HCT116 (cell line): ENCODE data around the gene KRT78. TPM values are rescaled to one million over a fixed set of nuclear protein-coding genes. Genes with fewer than 3 reads are reported as not detected.

Source experiments
- ATAC-seq: fragments of 200-7000 bp; cut with Tn5 transposase; 2 replicates; pipeline ENCODE4 v1.9.1; 2020; ENCODE audit warnings: mild to moderate bottlenecking, moderate library complexity
- BruUV-seq: library from RNA; stranded (reverse); fragments of 400-500 nt; replicated peaks from 2 replicates; lab custom pipeline; 2021; lab: Mats Ljungman, UMichigan
- CTCF ChIA-PET: fragments of 300-600 bp; sonication (Branson Sonifier 250); formaldehyde crosslinking; loops from one replicate; lab custom pipeline; 2021; ENCODE audit warnings: antibody characterized with exemption; lab: Charles Lee
- POLR2A ChIA-PET: fragments of 300-600, 350-600 bp; sonication (Branson Sonifier 250); formaldehyde crosslinking; loops from one replicate; lab custom pipeline; 2021; ENCODE audit warnings: antibody characterized with exemption; lab: Charles Lee
- RAD21 ChIA-PET, 2 experiments: fragments of 300-600 bp; sonication (Branson Sonifier 250); formaldehyde crosslinking; loops; one replicate each; lab custom pipeline; 2023; ENCODE audit warnings: low total read pairs in 2 of 2; ENCODE audit not compliant: uncharacterized antibody in 2 of 2, unreplicated experiment in 2 of 2, low non-redundant PET in 1 of 2; lab: Charles Lee
- DNase-seq: peaks from one replicate; pipeline ENCODE4 v3.0.0-alpha.2; 2010; ENCODE audit warnings: low read depth, low spot score
- H2AFZ ChIP-seq: fragments of 200-600 bp; shearing (Covaris generic), sonication (generic); 2 replicates; pipeline ENCODE4 v1.6.1; 2017; ENCODE audit warnings: low read depth, mixed run types, mixed read lengths, antibody characterized with exemption, low read length; ENCODE audit not compliant: poor library complexity, severe bottlenecking
- H3K27ac ChIP-seq: 2 replicates; pipeline ENCODE4 v1.5.1; 2012; ENCODE audit warnings: low read depth, low read length
- H3K27me3 ChIP-seq: fragments of 200-600 bp; sonication (generic); 2 replicates; pipeline ENCODE4 v1.6.1; 2016; ENCODE audit warnings: mixed run types, low read length, mixed read lengths; ENCODE audit not compliant: insufficient read depth
- H3K36me3 ChIP-seq, 2 experiments: fragments of 200-500 bp in 1 of 2; fragments of 200-600 bp in 1 of 2; sonication (Bioruptor generic) in 1 of 2; sonication (generic) in 1 of 2; 2 replicates each; pipeline versions ENCODE4 v1.5.1 to v1.6.1; 2014 to 2016; ENCODE audit warnings: low read length in 2 of 2, inconsistent platforms in 1 of 2, mixed read lengths in 1 of 2, mixed run types in 1 of 2; ENCODE audit not compliant: insufficient read depth in 2 of 2, control insufficient read depth in 1 of 2
- H3K4me1 ChIP-seq, 2 experiments: fragments of 200-600 bp in 1 of 2; sonication (generic) in 1 of 2; 2 replicates each; pipeline versions ENCODE4 v1.5.1 to v1.6.1; 2012 to 2017; ENCODE audit warnings: low read length in 2 of 2, inconsistent platforms in 1 of 2, mild to moderate bottlenecking in 1 of 2, mixed read lengths in 1 of 2, mixed run types in 1 of 2, moderate library complexity in 1 of 2; ENCODE audit not compliant: insufficient read depth in 2 of 2, control insufficient read depth in 1 of 2
- H3K4me2 ChIP-seq: fragments of 200-600 bp; sonication (generic); 2 replicates; pipeline ENCODE4 v1.6.1; 2017; ENCODE audit warnings: mixed run types, low read length, mixed read lengths
- H3K4me3 ChIP-seq, 2 experiments: fragments of 200-600 bp in 1 of 2; sonication (generic) in 1 of 2; replicated peaks in 1 of 2; 2 replicates each; pipeline ENCODE4 v1.5.1; 2011 to 2016; ENCODE audit warnings: low read length in 2 of 2, control low read depth in 1 of 2, low read depth in 1 of 2, mild to moderate bottlenecking in 1 of 2, mixed read lengths in 1 of 2, mixed run types in 1 of 2
- H3K79me2 ChIP-seq: fragments of 200-600 bp; sonication (generic); 2 replicates; pipeline ENCODE4 v1.6.1; 2017; ENCODE audit warnings: mild to moderate bottlenecking, mixed run types, low read length, moderate library complexity, mixed read lengths; ENCODE audit not compliant: insufficient read depth
- H3K9ac ChIP-seq: fragments of 200-600 bp; sonication (generic); 2 replicates; pipeline ENCODE4 v1.6.1; 2016; ENCODE audit warnings: low read length, mixed read lengths
- H3K9me2 ChIP-seq: fragments of 200-600 bp; sonication (generic), shearing (Covaris generic); 2 replicates; pipeline ENCODE4 v1.6.1; 2017; ENCODE audit warnings: mixed run types, mild to moderate bottlenecking, moderate library complexity; ENCODE audit not compliant: insufficient read depth
- H3K9me3 ChIP-seq, 2 experiments: fragments of 200-500 bp in 1 of 2; fragments of 200-600 bp in 1 of 2; sonication (Bioruptor generic) in 1 of 2; sonication (generic) in 1 of 2; 2 replicates each; pipeline ENCODE4 v1.6.1; 2014 to 2017; ENCODE audit warnings: low read length in 2 of 2, mixed read lengths in 2 of 2, inconsistent platforms in 1 of 2, low read depth in 1 of 2, mild to moderate bottlenecking in 1 of 2, mixed run types in 1 of 2, moderate library complexity in 1 of 2; ENCODE audit not compliant: control insufficient read depth in 1 of 2, insufficient read depth in 1 of 2
- H4K20me1 ChIP-seq: fragments of 200-600 bp; sonication (generic), shearing (Covaris generic); 2 replicates; pipeline ENCODE4 v1.6.1; 2017; ENCODE audit warnings: mixed run types, mild to moderate bottlenecking, moderate library complexity; ENCODE audit not compliant: insufficient read depth
- CTCF ChIP-seq, 3 experiments: fragments of 200-600 bp in 1 of 3; sonication (generic) in 1 of 3; IDR thresholded peaks in 2 of 3; conservative IDR thresholded peaks in 1 of 3; 2 replicates each; pipeline ENCODE4 v1.5.1; 2012 to 2017; ENCODE audit warnings: low read depth in 2 of 3, low read length in 2 of 3, antibody characterized with exemption in 1 of 3, borderline replicate concordance in 1 of 3, control low read depth in 1 of 3, mild to moderate bottlenecking in 1 of 3, mixed read lengths in 1 of 3, mixed run types in 1 of 3, moderate library complexity in 1 of 3; ENCODE audit not compliant: insufficient read depth in 1 of 3
- FOSL1 ChIP-seq: IDR thresholded peaks from 2 replicates; pipeline ENCODE4 v1.6.1; 2012; ENCODE audit warnings: low read depth
- RAD21 ChIP-seq: IDR thresholded peaks from 2 replicates; pipeline ENCODE4 v1.6.1; 2012; ENCODE audit warnings: low read depth, mild to moderate bottlenecking
- SIN3A ChIP-seq: IDR thresholded peaks from 2 replicates; pipeline ENCODE4 v1.6.1; 2012; ENCODE audit warnings: low read depth
- SP1 ChIP-seq: IDR thresholded peaks from 2 replicates; pipeline ENCODE4 v1.6.1; 2012; ENCODE audit warnings: low read depth
- TCF7L2 ChIP-seq: IDR thresholded peaks from 2 replicates; pipeline ENCODE4 v1.7.0; 2011; ENCODE audit warnings: borderline replicate concordance, inconsistent platforms; ENCODE audit not compliant: insufficient read depth, insufficient read length; ENCODE audit errors: extremely low read depth
- YY1 ChIP-seq: IDR thresholded peaks from 2 replicates; pipeline ENCODE4 v1.6.1; 2011; ENCODE audit warnings: low read length, low read depth, moderate library complexity, mild to moderate bottlenecking; ENCODE audit not compliant: insufficient replicate concordance; ENCODE audit errors: extremely low read depth
- intact Hi-C: fragments of 100-400 bp; cut with micrococcal nuclease; formaldehyde crosslinking; loops from 2 replicates; pipeline ENCODE4 v1.10.0; 2022
- total RNA-seq: library from RNA; stranded (reverse); gene quantifications from one replicate; pipeline ENCODE4 v1.2.1, GENCODE V29; 2021; ENCODE audit not compliant: unreplicated experiment
- TF ChIP-seq, protein P1 (sequence below): IDR thresholded peaks from 2 replicates; pipeline ENCODE4 v1.6.1; 2012

Gene KRT78
- total RNA-seq, 1 experiment from 2014 or later, result not detected

DNA sequence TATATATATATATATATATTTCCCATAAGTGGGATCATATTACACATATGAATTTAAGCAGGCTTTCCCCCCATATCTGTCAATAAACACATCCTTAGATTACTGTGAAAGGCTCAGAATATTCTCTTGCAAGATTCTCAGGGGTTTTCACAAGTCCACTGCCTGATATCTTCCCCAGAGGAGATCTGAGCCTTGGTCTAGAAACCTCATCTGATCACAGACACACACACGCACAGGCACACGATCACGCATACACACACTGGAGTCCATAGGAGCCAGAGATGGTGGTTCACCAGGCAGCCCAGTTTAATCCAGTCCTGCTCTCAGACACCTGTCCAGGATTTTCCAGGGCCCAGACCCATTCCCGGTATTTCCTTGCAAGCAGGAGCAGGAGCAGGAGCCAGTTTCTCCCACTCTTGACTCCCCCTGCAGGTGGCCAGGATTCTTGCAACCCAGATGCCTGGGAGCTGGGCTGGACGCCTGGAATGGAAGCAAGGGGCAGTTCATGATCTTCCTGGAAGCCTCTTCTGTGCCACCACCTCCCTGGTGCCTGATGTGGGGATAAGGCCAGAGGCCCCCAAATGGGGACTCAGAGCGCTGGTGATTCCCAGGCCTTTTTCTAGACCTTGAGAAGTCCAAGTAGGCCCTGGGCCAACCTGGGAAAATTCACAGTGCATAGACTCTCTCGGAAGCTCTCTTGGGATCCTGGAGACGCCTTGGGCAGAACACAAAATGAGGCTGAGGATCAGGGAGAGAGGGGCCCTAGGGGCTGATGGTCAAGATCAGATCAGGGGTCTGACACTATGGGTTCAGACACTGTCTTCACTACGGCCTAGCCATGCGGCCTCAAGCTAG is 16.5 kb upstream of the KRT78 start:
- intact Hi-C loops, result loop anchor here (1.0 to 10.0 kb wide), 2 partner anchors 151 to 282 kb away; no protein-coding TSS in a partner anchor

More for the DNA sequence above, 16.5 kb upstream of the KRT78 start:
- peak in 2 of 3 experiments; percentile 88 to 96; a peak in 4 of 6 replicates for TF ChIP-seq CTCF (IDR thresholded peaks at IDR 0.05 in 2 of 3, conservative IDR thresholded peaks at IDR 0.05 in 1 of 3; ENCODE audit: borderline replicate concordance in 1 of 3, insufficient read depth in 1 of 3, low read depth in 2 of 3, low read length in 2 of 3)
- TF ChIP-seq YY1, result peak; percentile 43
- TF ChIP-seq SP1, result no peak
- no peak for TF ChIP-seq SIN3A
- no peak for TF ChIP-seq FOSL1
- TF ChIP-seq TCF7L2, result no peak
- TF ChIP-seq, protein P1, sequence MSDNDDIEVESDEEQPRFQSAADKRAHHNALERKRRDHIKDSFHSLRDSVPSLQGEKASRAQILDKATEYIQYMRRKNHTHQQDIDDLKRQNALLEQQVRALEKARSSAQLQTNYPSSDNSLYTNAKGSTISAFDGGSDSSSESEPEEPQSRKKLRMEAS, result no peak
- TF ChIP-seq RAD21, result no peak
- H3K79me2 ChIP-seq, result no peaks in the 10 kb centered on the region
- H3K27me3 ChIP-seq, result no peaks in the 10 kb centered on the region
- ATAC-seq (peak; percentile 90), DNase-seq (peak; percentile 79)
- no peak overlapping the region for H3K9ac ChIP-seq
- ChIA-PET RAD21 (interaction anchor here (0.6 to 0.9 kb wide), 5 partner anchors 102 to 482 kb away, joined by 3 to 5 read pairs (median 3); no protein-coding TSS in a partner anchor), CTCF (interaction anchor here (0.6 to 2.7 kb wide), 26 partner anchors 9 to 743 kb away, joined by 3 to 29 read pairs (median 4); no protein-coding TSS in a partner anchor), POLR2A (interaction anchor here (0.8 to 1.4 kb wide), 5 partner anchors 193 to 721 kb away, joined by 3 to 6 read pairs (median 3); no protein-coding TSS in a partner anchor)
- no TSS peak for BruUV-seq
- H2AFZ ChIP-seq, result peak overlapping the region; percentile 100
- H4K20me1 ChIP-seq, result no peaks in the 10 kb centered on the region
- H3K4me1 ChIP-seq, result peaks cover 5 to 18% of the 10 kb centered on the region in 2 experiments; a peak in 3 of 4 replicates
- no peaks in the 10 kb centered on the region for H3K9me3 ChIP-seq
- no peaks in the 10 kb centered on the region for H3K36me3 ChIP-seq
- H3K4me2 ChIP-seq, result 0 out of 2 replicates have a peak overlapping the region, but pooled peaks have one; percentile 21
- no peaks in the 10 kb centered on the region for H3K9me2 ChIP-seq
- H3K4me3 ChIP-seq, result no peak overlapping the region
- peak overlapping the region; percentile 15; the same call in 1 of the 2 replicates for H3K27ac ChIP-seq
